ENCODE results near the gene INMT. TPM values are rescaled to one million over a fixed set of nuclear protein-coding genes. Genes with fewer than 3 reads are reported as not detected.

INMT gene
- total RNA-seq, 1 donor from 2014 or later, result 0.89 TPM

- intact Hi-C loops (cut with micrococcal nuclease), result no loop called here
Observed at GRCh38 chr7:30750010-30750409, 1.9 kb upstream of the INMT start.

GRCh38 chr7:30750683-30751650 is 968 bp upstream of the INMT start:
- intact Hi-C loops (cut with micrococcal nuclease), result no loop called here

- intact Hi-C loops (cut with micrococcal nuclease), result no loop called here
Observed at GRCh38 chr7:30752484-30752883, 549 bp downstream of the INMT start.

DNA sequence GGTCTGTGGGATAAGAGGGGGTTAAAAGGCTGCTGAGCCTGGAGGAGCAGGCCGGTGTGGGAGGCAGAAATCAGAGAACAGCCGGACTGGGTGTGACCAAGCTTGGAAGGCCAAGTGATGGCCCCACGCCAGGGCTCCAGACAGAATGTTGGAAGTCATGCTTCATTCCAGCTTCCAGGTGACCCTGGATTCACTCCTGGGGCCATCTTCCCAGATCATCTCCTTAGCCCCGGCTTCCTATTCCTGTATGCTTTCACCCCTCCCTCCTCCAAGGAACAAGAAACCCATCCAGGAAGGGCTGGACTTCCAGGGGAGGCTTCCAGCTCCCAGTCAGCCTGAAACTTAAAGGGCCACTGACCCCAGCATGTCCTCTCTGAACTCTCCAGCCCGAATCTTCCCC is 1.0 kb downstream of the INMT start:
- intact Hi-C loops (cut with micrococcal nuclease), result no loop called here

- intact Hi-C loops (cut with micrococcal nuclease), result no loop called here
Observed at GRCh38 chr7:30754315-30754877, 2.5 kb downstream of the INMT start.

- intact Hi-C loops (cut with micrococcal nuclease), result no loop called here
Observed at GRCh38 chr7:30755384-30756154, 3.6 kb downstream of the INMT start.

- intact Hi-C loops (cut with micrococcal nuclease), result no loop called here
Observed at GRCh38 chr7:30757342-30757692, 5.4 kb downstream of the INMT start.

DNA sequence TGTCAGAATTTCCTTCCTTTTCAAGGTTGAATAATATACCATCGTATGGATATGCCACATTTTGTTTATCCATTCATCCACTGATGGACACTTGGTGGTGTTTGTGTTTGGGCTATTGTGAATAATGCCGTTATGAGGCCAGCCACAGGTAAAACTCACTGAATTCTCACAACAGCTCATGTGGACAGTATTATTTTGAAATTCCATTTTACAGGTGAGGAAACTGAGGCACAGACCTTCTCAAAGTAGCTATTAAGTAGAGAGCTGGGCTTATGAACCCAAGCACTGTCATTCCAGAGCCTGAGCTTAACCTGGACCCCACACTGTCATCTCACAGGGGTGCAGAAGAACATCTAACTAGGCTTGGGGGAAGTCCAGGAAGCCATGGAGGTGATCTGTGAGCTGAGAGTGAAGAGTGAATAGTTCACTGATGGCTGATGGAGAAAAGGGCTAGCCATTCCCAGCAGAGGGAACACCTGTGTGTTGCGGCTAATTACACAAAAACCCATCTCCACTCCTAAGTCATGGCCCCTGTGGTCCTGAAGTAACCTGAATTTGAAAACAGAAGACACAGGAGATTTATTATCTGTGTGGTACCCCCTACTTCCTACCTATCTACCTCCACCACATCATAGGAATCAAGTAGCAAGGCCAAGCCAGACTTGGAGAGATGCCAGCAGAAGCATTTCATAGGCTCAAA is 8.7 kb downstream of the INMT start:
- intact Hi-C loops (cut with micrococcal nuclease), result no loop called here

DNA sequence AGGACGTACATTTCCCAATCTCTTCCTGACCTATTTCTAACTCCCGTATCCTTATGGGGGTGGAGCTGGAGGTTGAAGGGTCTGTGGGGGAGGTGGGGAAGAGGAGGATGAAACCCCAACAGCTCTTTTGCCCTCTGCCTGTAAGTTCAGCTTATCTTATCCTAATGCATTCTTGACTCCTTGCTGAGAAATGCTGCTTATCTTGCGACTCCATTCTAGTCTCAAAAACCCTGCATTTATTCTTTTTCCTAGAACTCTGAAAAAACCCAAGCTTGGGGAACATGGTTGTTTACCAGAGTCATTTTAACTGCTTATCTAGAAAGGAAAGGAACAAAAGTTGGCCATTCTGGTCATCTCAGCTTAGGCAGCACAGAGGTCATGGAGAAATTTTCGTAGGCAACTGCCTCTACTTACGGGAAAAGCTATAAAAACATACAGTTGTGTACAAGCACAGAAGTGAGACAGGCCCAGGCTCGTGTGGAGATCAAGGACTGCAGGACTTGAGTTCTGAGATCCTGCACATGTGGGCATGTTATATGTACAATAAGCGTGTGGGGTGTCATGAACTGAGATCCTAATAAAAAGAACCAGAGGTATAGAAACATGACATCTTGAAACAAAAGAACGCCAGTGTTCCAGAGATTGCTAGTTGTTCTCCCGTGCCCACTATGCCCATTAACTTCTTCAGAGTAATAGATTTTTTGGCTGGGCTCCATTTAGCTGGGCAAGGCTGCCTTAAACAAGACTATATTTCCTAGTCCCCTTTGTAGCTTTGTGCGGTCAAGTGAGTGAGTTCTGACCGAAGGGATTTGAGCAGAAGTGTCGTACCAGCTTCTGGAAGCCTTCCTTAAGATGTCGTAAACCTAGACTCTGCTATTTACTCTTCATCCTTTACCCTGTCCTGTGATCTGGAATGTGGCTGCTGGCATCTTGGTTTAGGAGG is 9.6 kb downstream of the INMT start:
- intact Hi-C loops (cut with micrococcal nuclease), result no loop called here

DNA sequence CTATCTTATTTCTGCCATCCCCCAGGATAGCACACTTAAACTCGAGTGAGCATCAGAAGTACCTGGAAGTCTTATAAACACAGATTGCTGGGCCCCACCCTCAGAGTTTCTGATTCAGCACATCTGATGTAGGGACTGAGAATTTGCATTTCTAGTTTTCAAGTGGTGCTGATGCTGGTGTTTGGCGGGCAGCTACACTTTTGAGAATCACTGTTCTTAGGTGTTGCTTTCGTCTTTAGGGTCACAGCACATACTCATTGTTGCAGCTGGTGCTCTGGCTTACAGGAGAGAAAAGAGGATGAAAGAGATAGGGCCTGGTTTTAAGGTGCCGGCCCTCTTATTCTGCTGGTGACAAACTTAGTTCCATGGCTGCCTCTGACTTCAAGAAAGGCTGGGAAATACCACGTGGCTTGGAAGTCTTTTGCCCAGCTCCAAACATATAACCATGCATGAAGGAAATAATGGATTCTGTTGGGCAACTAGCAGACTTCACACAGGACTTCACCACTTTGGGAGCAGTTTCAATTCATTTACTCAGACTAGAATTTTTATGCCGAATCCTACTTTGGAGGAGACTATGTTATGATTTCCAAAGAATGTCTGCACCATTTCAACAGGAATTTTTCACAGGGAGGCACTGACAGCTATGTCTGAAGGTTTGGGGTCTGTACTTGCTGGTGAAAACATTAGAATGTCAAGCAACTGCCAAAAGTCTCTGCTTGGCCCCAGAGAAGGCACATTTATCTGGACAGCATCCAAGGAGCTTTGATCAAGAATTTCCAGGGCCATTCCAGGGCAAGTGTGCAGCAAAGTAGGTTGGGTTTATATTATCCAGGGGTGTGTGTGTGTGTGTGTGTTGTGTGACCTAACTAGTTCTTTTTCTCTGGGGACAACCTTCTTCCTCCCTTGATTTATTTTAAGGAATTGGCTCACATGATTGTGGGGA is 12.4 kb downstream of the INMT start:
- intact Hi-C loops (cut with micrococcal nuclease), result no loop called here

- intact Hi-C loops (cut with micrococcal nuclease), result no loop called here
Observed at GRCh38 chr7:30765408-30765807, 13.5 kb downstream of the INMT start.

- intact Hi-C loops (cut with micrococcal nuclease), result loop anchor here (5.0 kb wide), 1 partner anchor 44 kb away; no protein-coding TSS in a partner anchor
Observed at GRCh38 chr7:30770845-30771173, 18.9 kb downstream of the INMT start.

DNA sequence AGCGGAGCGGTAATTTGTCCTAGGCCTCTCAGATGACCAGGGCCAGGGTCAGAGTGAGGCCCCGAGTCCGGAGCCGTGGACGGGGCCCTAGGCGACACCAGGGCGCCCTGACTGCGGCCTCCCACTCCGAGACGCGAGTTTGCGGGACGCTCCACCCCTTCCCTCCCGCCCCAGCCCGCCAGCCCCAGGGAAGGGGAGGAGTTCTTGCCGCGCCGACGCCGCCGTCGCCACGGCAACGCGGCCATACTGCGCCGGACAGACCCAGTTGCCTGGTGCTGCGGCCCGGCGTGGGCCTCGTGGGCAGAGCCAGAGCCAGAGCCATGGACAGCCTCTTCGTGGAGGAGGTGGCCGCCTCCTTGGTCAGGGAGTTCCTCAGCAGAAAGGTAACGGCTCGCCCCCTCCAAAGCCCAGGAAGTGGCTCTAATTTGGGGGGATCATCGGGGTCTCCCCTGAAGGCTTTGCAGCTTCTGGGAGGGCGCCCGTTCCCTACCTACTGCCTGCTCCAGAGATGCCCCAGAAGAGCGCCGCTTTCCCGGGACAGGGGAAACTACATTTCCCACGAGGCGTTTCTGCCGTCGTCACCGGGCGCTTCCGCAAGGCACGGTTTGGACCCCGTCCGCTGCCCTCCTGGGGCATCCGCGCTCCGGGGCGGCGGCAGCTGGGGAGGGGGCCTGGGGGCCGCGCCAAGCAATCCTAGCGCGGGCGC is 19.4 kb downstream of the INMT start, which contains the start of gene MINDY4:
MINDY4 (plus strand) TSS at position 244 of the 706 bp plus-strand sequence; CDS start at position 321, 77 bp downstream.
- intact Hi-C loops (cut with micrococcal nuclease), result loop anchor here (5.0 kb wide), 1 partner anchor 44 kb away; no protein-coding TSS in a partner anchor

GRCh38 chr7:30771880-30772425 is 20.0 kb downstream of the INMT start:
- intact Hi-C loops (cut with micrococcal nuclease), result loop anchor here (5.0 kb wide), 1 partner anchor 45 kb away; no protein-coding TSS in a partner anchor

GRCh38 chr7:30772984-30773383 is 21.0 kb downstream of the INMT start:
- intact Hi-C loops (cut with micrococcal nuclease), result loop anchor here (5.0 kb wide), 1 partner anchor 46 kb away; no protein-coding TSS in a partner anchor

GRCh38 chr7:30775992-30776391 is 24.1 kb downstream of the INMT start:
- intact Hi-C loops (cut with micrococcal nuclease), result no loop called here

DNA sequence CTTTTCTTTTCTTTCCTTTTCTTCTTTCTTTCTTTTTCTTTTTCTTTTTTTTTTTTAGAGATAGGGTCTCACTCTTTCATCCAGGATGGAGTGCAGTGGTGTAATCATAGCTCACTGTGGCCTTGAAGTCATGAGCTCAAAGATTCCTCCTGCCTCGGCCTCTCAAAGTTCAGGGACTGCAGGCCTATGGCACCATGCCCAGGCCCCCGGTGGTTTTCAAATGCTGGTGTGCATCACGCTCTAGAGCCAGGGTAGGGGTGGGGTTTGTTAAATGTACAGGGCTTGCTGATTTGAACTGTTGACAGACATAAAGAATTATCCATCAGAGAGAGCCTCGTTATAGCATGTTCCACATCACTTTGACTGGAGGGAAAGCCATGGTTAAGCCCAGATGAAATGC is 25.0 kb downstream of the INMT start:
- intact Hi-C loops (cut with micrococcal nuclease), result no loop called here
